GM12878 (cell line): ENCODE measurements around the gene HMGXB3. TPM values are rescaled to one million over a fixed set of nuclear protein-coding genes. Genes with fewer than 3 reads are reported as not detected.

ENCODE experiments used
- ATAC-seq: fragments of 200-7000 bp; cut with Tn5 transposase; 3 replicates; pipeline ENCODE4 v1.9.1; 2020; ENCODE audit warnings: mild to moderate bottlenecking, moderate library complexity
- BruUV-seq: library from RNA; stranded (reverse); fragments of 400-500 nt; replicated peaks from 2 replicates; lab custom pipeline; 2021; lab: Mats Ljungman, UMichigan
- CTCF ChIA-PET: fragments of 300-600 bp; sonication (Branson Sonifier 250); formaldehyde crosslinking; extraction: SDS; loops from one replicate; lab custom pipeline; 2021; ENCODE audit warnings: inconsistent platforms; lab: Yijun Ruan, JAX
- POLR2A ChIA-PET: fragments of 350-600 bp; formaldehyde crosslinking; extraction: SDS; loops from one replicate; lab custom pipeline; 2021; ENCODE audit warnings: inconsistent platforms; lab: Charles Lee
- RAD21 ChIA-PET: fragments of 300-600 bp; sonication (Branson Sonifier 250); formaldehyde crosslinking; loops from one replicate; lab custom pipeline; 2023; ENCODE audit warnings: antibody characterized with exemption; ENCODE audit not compliant: unreplicated experiment; lab: Charles Lee
- SMC1A ChIA-PET: fragments of 300-600 bp; sonication (Branson Sonifier 250); formaldehyde crosslinking; loops from one replicate; lab custom pipeline; 2023; ENCODE audit not compliant: unreplicated experiment, uncharacterized antibody; lab: Charles Lee
- DNase-seq: peaks from one replicate; pipeline ENCODE4 v3.0.0-alpha.2; 2011; ENCODE audit warnings: low read depth, low spot score
- FAIRE-seq: peaks from 3 replicates; lab custom pipeline; 2011; peaks lifted over from hg19 to GRCh38; lab: Jason Lieb, UNC
- H2AFZ ChIP-seq: 2 replicates; pipeline ENCODE4 v1.6.0; 2011; ENCODE audit warnings: low read depth, low read length, control low read depth; ENCODE audit not compliant: control insufficient read depth
- H3K27ac ChIP-seq: 2 replicates; pipeline ENCODE4 v1.5.1; 2011; ENCODE audit warnings: control low read depth; ENCODE audit not compliant: control insufficient read depth, insufficient read depth
- H3K27me3 ChIP-seq, 2 experiments: replicated peaks in 1 of 2; 2 replicates each; pipeline versions ENCODE4 v1.6.0 to v1.6.1; 2011; ENCODE audit warnings: low read length in 1 of 2; ENCODE audit not compliant: control insufficient read depth in 2 of 2, insufficient read depth in 2 of 2
- H3K36me3 ChIP-seq, 2 experiments: 2 replicates each; pipeline ENCODE4 v1.5.1; 2011; ENCODE audit warnings: low read length in 1 of 2; ENCODE audit not compliant: control insufficient read depth in 2 of 2, insufficient read depth in 2 of 2
- H3K4me1 ChIP-seq: 2 replicates; pipeline ENCODE4 v1.6.1; 2011; ENCODE audit warnings: mild to moderate bottlenecking, low read length, moderate library complexity, mixed read lengths; ENCODE audit not compliant: control insufficient read depth, insufficient read depth
- H3K4me2 ChIP-seq: 2 replicates; pipeline ENCODE4 v1.6.0; 2011; ENCODE audit warnings: control low read depth; ENCODE audit not compliant: control insufficient read depth, insufficient read depth
- H3K4me3 ChIP-seq: fragments of 200-600 bp; sonication (generic); 2 replicates; pipeline ENCODE4 v1.5.1; 2016
- H3K79me2 ChIP-seq: 2 replicates; pipeline ENCODE4 v1.6.0; 2011; ENCODE audit warnings: low read length; ENCODE audit not compliant: control insufficient read depth, insufficient read depth
- H3K9ac ChIP-seq: 2 replicates; pipeline ENCODE4 v1.8.0; 2011; ENCODE audit warnings: low read length, control low read depth, mixed read lengths; ENCODE audit not compliant: control insufficient read depth, insufficient read depth
- H3K9me3 ChIP-seq: replicated peaks from 3 replicates; pipeline ENCODE4 v1.5.1; 2011; ENCODE audit warnings: mild to moderate bottlenecking, low read length; ENCODE audit not compliant: control insufficient read depth, insufficient read depth
- H4K20me1 ChIP-seq: 2 replicates; pipeline ENCODE4 v1.6.0; 2011; ENCODE audit not compliant: control insufficient read depth, insufficient read depth
- FOXM1 ChIP-seq: IDR thresholded peaks from 2 replicates; pipeline ENCODE4 v1.6.1; 2012; ENCODE audit warnings: low read depth, mild to moderate bottlenecking, inconsistent platforms, low read length, moderate library complexity
- GABPA ChIP-seq: IDR thresholded peaks from 2 replicates; pipeline ENCODE4 v1.6.1; 2014; ENCODE audit warnings: antibody characterized with exemption, low read depth, mild to moderate bottlenecking, inconsistent platforms
- MEF2B ChIP-seq: fragments of 450-650 bp; IDR thresholded peaks from 2 replicates; pipeline ENCODE4 v1.6.1; 2018; ENCODE audit warnings: mild to moderate bottlenecking, moderate library complexity; ENCODE audit not compliant: partially characterized antibody, poor library complexity, severe bottlenecking
- RCOR1 ChIP-seq: conservative IDR thresholded peaks from 2 replicates; pipeline ENCODE4 v1.6.1; 2012; ENCODE audit warnings: low read depth, low read length, improper control_type of control experiment
- WGBS: methylation state at CpG from one replicate; pipeline ENCODE4 v1.1.6; 2016; ENCODE audit warnings: low lambda C conversion rate; ENCODE audit not compliant: insufficient replicate concordance, insufficient coverage; ENCODE audit errors: missing lambda C conversion rate; 5-methylcytosine and 5-hydroxymethylcytosine counted together
- in situ Hi-C: fragments of 300-500 bp; cut with MboI; formaldehyde crosslinking; loops from 9 replicates; pipeline ENCODE4 v1.14.3; 2018; ENCODE audit warnings: mixed read lengths
- intact Hi-C: fragments of 100-400 bp; cut with micrococcal nuclease; formaldehyde crosslinking; loops from one replicate; pipeline ENCODE4 v1.14.2; 2022; ENCODE audit not compliant: unreplicated experiment
- polyA plus RNA-seq, 11 experiments: library from polyadenylated mRNA; depleted of rRNA in 4 of 11; unstranded in 6 of 11; stranded (reverse) in 5 of 11; fragments of >200 nt; fragmentation: Nextera tagmentation in 4 of 11; fragmentation: Illumina TruSeq in 1 of 11; extraction: Ambion mirVana in 4 of 11; extraction: Trizol in 1 of 11; gene quantifications; 1 replicate in 1 of 11; 2 replicates in 10 of 11; pipeline versions ENCODE4 v1.2.1 to v1.2.3, GENCODE V29; 2011 to 2016; ENCODE audit warnings: inconsistent platforms in 2 of 11, missing spikeins in 2 of 11, low read depth in 1 of 11
- total RNA-seq, 4 experiments: library from RNA; depleted of rRNA in 3 of 4; stranded (reverse); fragments of >200 nt in 3 of 4; fragmentation: Illumina TruSeq in 1 of 4; extraction: Trizol in 1 of 4; gene quantifications; 2 replicates each; pipeline versions ENCODE4 v1.2.1 to v1.2.3, GENCODE V29; 2013 to 2021
- TF ChIP-seq, protein P1 (sequence below): IDR thresholded peaks from 2 replicates; pipeline ENCODE4 v1.6.1; 2012; ENCODE audit warnings: low read length, inconsistent platforms

The HMGXB3 gene
- total and polyA plus RNA-seq, 10 of the 15 experiments (the other 5 are each of a cell fraction or from before 2014, with no cell fraction given) = 1.00 to 42.2 (median 28.1) TPM

DNA sequence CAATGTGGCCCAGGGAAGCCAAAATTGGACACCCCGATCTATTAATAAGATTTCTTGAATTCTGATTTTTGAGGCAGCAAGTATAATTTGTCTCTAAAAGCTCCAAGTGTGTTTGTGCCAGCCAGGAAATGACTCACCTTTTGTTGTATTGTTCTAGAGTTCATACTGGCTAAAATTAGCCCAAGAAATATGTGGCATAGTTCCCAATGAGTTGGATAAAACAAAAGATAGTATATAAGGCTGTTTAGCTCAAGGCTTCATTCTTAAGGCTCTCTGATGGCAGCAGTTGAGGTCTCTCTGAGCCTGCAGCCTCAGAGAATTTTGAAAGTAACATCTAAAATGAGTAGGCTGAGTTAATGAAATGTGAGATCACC, 21.6 kb downstream of the HMGXB3 start:
- no peak for ATAC-seq
- no peak for FAIRE-seq
- ChIA-PET CTCF (interaction anchor here (0.6 to 2.2 kb wide), 4 partner anchors 16 to 193 kb away, joined by 3 to 8 read pairs (median 4); no protein-coding TSS in a partner anchor), RAD21 (interaction anchor here (1.0 kb wide), 1 partner anchor 79 kb away, joined by 3 read pairs; no protein-coding TSS in a partner anchor), POLR2A (interaction anchor here (0.9 kb wide), 1 partner anchor 9 kb away, joined by 3 read pairs; no protein-coding TSS in a partner anchor), SMC1A (interaction anchor here (0.6 to 2.9 kb wide), 4 partner anchors 9 to 1402 kb away, joined by 3 to 11 read pairs (median 6); no protein-coding TSS in a partner anchor)
- in situ Hi-C loops (no loop called here), intact Hi-C loops (no loop called here)
- Histone ChIP-seq H3K4me2 (no peak overlapping the region), H3K79me2 (no peaks in the 10 kb centered on the region), H3K4me3 (no peak overlapping the region), H3K36me3 (peaks cover 13 to 26% of the 10 kb centered on the region in 2 experiments), H3K9me3 (no peaks in the 10 kb centered on the region), H4K20me1 (no peaks in the 10 kb centered on the region), H2AFZ (no peak overlapping the region), H3K9ac (no peak overlapping the region), H3K27ac (no peak overlapping the region), H3K4me1 (no peaks in the 10 kb centered on the region), H3K27me3 (no peaks in the 10 kb centered on the region)
- 100% methylated on average over 1 of the region's 1 CpG for WGBS
- TF ChIP-seq FOXM1 = no peak
- TF ChIP-seq, protein P1, sequence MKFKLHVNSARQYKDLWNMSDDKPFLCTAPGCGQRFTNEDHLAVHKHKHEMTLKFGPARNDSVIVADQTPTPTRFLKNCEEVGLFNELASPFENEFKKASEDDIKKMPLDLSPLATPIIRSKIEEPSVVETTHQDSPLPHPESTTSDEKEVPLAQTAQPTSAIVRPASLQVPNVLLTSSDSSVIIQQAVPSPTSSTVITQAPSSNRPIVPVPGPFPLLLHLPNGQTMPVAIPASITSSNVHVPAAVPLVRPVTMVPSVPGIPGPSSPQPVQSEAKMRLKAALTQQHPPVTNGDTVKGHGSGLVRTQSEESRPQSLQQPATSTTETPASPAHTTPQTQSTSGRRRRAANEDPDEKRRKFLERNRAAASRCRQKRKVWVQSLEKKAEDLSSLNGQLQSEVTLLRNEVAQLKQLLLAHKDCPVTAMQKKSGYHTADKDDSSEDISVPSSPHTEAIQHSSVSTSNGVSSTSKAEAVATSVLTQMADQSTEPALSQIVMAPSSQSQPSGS = no peak
- BruUV-seq = no TSS peak
- no peak for DNase-seq

DNA sequence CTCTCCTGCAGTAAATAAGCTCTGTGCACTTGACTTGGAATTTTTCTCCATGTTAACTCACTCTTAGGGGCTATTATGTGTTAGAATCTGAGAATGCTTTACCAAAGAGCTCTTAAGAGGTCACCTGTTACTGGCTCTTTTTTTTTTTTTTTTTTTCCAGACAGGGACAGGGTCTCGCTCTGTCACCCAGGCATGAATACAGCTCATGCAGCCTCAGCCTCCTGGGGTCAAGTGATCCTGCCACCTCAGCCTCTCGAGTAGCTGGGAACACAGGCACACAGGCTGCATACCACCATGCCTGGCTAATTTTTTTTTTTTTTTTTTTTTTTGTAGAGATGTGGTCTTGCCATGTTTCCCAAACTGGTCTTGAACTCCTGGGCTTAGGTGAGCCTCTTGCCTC, 22.1 kb downstream of the HMGXB3 start:
- TF ChIP-seq RCOR1 (no peak), MEF2B (no peak), GABPA (no peak)
- in situ Hi-C loops (no loop called here), intact Hi-C loops (no loop called here)
- DNase-seq = no peak
- H3K4me2 ChIP-seq = no peak overlapping the region
- no peak overlapping the region for H3K27ac ChIP-seq
- H3K79me2 ChIP-seq = no peaks in the 10 kb centered on the region
- no peak for ATAC-seq
- ChIA-PET RAD21 (interaction anchor here (1.0 to 1.2 kb wide), 2 partner anchors 79 to 161 kb away, joined by 3 read pairs; no protein-coding TSS in a partner anchor), POLR2A (interaction anchor here (0.9 kb wide), 1 partner anchor 9 kb away, joined by 3 read pairs; no protein-coding TSS in a partner anchor), CTCF (interaction anchor here (1.3 to 2.2 kb wide), 3 partner anchors 32 to 188 kb away, joined by 3 to 8 read pairs (median 4); no protein-coding TSS in a partner anchor), SMC1A (interaction anchor here (0.6 to 2.9 kb wide), 4 partner anchors 8 to 1403 kb away, joined by 3 to 11 read pairs (median 6); no protein-coding TSS in a partner anchor)
- peaks cover 13 to 26% of the 10 kb centered on the region in 2 experiments for H3K36me3 ChIP-seq
- no peak overlapping the region for H3K9ac ChIP-seq
- BruUV-seq = no TSS peak
- 63% methylated on average over 2 of the region's 2 CpGs for WGBS
- no peaks in the 10 kb centered on the region for H3K27me3 ChIP-seq
- no peaks in the 10 kb centered on the region for H3K9me3 ChIP-seq
- no peak for FAIRE-seq
- no peak overlapping the region for H2AFZ ChIP-seq
- no peak overlapping the region for H3K4me3 ChIP-seq
- no peaks in the 10 kb centered on the region for H4K20me1 ChIP-seq
- no peaks in the 10 kb centered on the region for H3K4me1 ChIP-seq
